Activated T-helper 1 cell treated with Interleukin-2 at 50 U/mL for 16 hours (primary cell): ENCODE results near the gene PCARE.

Experiments used
- DNase-seq: peaks from one replicate; pipeline ENCODE4 v3.0.0-alpha.2; 2020; ENCODE audit warnings: low read depth

PCARE gene

DNA sequence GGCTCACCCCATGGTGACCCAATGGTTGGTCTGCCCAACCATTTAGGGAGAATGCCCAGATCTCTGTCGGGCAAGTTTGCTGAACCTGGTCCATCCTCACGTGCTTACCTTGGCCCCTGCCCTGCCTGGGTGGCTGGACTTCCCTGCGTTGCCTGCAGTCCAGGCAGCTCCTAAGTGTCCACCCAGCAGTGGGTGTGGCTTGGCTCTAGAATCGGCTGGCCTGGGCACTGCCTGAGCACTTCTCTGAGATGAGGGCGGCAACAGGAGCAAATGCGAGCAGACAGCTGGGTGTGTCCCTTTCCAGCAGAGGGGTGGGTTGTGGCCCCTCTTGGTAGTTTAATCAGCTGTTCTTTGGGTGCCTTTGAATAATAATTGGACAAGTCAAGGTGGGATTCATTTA, 11.3 kb downstream of the PCARE start:
- no peak for DNase-seq

DNA sequence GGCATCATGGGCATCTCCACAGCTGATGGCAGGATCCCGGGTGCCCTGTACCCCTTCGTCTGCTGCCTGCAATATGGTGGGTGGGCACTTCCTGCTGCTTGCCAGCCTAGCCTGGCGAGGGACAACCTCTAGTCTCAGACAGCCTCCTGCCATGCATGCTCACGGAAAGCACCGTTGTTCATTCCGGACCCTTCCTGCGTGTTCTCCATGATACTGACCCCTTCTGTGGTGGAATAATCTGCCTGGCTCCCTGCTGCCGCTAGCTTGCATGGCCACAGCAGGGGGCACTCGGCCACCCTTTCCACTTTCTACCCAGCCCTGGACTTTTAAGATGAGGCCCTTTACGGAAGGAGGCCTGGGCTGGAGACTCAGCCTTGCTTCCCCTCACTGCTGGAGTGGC, 12.0 kb downstream of the PCARE start:
- DNase-seq = no peak

- no peak for DNase-seq
Observed at GRCh38 chr2:29061616-29062015, 12.7 kb downstream of the PCARE start.

DNA sequence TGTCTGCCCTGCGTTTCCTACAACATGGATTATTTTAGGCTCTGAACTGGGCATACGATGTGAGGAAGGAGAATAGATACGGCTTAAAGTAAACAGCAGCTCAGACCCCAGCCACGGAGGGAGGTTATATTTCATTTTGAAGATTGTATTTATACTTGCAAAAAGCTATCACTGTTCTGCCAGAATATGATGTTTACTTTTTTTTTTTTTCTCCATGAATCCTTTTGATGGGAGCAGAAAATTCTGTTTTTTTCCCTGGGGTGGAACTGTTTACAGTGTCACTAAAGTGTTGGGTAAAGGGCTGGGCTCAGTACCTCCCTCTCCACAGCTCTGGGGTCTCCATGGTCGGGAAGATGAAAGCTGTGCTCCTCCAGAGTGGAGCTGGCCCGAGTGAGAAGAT, 13.1 kb downstream of the PCARE start:
- no peak for DNase-seq

- DNase-seq = no peak
Observed at GRCh38 chr2:29060441-29060840, 13.9 kb downstream of the PCARE start.

GRCh38 chr2:29059624-29060023, 14.7 kb downstream of the PCARE start:
- no peak for DNase-seq

GRCh38 chr2:29057006-29057405, 17.3 kb downstream of the PCARE start:
- DNase-seq = no peak

GRCh38 chr2:29056452-29056851, 17.9 kb downstream of the PCARE start:
- DNase-seq = no peak

GRCh38 chr2:29055601-29056000, 18.7 kb downstream of the PCARE start:
- no peak for DNase-seq

- no peak for DNase-seq
Observed at GRCh38 chr2:29054430-29054829, 19.9 kb downstream of the PCARE start.

GRCh38 chr2:29053670-29054400, 20.5 kb downstream of the PCARE start:
- DNase-seq = no peak

DNA sequence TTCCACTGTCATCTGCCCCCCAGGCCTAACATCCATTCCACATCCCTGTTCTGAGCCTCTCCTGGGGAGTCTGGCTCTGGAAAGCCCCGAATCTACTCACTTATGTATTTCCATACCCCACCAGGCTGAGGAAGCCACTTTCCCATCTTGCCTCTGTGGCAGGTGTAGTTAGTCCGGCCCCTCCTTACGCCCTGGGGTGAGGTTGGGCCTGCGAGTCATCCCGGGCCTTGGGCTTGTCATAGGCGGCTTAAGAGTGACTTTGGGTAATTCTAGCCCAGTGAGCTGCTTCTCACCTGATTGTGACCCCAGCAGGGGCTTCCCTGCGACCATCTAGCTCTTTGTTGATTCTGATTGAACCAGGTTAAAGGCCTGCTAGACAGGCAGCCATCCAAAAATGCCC, 21.1 kb downstream of the PCARE start:
- DNase-seq = no peak

DNA sequence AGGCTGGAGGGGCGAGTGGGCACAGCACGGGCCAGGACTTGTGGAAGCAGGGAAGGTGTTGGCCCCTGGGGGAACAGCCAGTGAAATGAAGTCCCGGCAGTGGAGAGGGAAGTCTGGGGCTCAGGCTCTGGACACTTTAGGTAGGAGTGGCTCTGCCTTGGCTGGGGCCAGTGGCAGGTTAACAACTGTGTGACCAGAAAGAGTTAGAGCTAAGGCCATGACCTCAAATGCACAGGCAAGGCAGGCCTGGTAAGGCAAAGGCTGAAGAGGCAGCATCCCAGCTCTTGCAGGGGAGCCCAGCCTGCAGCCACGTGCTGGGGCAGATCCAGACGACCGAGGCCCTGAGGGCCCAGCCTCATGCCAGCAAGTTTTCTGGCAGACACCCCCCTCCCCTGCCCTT, 21.5 kb downstream of the PCARE start:
- no peak for DNase-seq

GRCh38 chr2:29051730-29052129, 22.6 kb downstream of the PCARE start:
- no peak for DNase-seq

- no peak for DNase-seq
Observed at GRCh38 chr2:29050591-29050990, 23.7 kb downstream of the PCARE start.

DNA sequence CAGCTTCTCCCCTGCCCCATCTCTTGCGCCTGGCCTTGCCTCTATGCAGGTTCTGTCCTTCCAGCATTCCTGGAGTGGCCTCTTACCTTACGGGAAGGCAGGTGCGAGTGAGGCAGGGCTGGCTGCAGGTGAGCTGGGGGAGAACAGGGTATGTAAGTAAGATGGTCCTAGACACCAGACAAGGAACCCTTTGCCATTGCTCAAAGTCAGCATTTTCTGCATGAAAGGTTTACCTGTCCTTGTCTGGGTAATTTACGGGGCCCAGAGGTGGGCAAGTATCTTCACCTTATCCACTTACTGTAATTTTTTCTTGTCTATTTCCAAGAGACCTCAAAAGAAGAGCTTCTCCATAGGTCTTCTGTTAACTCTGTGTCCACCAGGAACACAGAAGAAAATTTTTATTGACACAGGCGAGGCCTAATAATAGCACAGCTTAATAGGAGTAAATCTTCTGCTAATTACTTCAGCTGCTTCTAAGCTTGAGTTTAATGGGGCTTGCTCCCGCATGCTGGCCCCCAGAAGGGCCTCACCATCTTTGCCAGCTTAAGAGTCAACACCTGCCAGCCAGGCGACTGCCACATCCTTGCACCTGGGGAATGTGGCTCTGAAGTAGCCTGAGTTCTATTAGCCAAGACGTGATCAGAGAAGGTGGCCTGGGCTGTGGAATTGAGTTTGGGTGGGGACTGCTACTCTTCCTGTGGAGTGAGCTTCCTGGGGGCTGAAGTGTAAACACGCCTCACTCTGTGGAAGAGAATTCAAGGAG, 27.1 kb downstream of the PCARE start:
- DNase-seq = no peak

DNA sequence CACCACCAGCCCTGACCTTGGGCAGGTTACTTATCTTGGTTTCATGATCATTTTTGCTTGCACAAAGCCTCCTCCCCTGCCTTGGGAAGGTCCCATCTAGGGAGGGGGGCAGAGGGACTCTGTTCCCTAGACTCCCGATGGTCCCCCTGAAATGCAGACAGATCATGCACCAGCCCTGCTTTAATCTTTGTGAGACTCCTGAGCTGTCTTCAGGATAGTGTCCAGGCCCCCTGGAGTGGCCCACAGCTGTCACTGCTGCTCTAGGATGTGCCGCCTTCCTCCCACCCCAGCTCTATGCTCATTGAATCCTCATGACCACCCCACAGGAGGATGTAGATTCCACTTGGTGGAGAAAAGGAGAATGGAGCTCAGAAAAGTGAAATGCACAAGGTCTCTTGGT, 28.0 kb downstream of the PCARE start:
- no peak for DNase-seq

- no peak for DNase-seq
Observed at GRCh38 chr2:29044459-29044858, 29.9 kb downstream of the PCARE start.

GRCh38 chr2:29042561-29043075, 31.7 kb downstream of the PCARE start:
- DNase-seq = no peak

DNA sequence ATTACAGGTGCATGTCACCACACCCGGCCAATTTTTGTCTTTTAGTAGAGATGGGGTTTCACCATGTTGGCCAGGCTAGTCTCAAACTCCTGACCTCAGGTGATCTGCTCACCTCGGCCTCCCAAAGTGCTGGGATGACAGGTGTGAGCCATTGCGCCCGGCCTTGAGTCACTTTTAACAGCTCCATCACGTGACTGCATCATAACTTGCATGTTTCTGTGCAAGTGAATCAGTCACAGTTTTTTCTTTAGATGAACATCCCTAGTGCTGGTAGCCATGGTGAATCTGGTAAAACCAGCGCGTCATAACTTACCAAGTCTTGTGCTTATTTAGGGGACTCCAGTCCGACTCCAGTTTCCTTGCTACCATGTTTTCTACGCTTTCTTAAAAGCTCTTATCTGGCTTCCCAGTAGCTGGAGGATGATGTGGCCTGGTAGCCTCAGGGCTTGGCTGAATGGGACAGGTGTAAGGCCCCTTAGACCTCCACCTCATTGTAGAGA, 33.1 kb downstream of the PCARE start:
- DNase-seq = no peak

DNA sequence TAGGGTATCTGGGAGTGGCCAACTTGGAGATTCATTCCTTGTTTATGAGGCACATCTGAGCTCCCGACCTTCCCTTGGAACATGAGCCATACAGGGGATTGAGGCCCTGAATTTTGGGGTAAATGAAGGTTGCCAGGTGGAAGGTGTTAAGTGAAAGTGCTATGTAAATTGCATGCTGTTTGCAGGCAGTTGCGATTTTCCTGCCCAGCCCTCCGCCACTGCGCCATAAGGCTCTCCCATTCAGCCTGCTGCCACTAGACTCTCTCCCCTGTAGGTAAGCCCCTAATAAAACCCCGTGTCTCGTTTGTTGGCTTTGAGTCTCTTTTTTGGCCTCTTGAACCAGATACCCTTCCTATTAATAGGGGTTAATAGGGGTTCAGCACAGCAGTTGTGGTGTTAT, 33.8 kb downstream of the PCARE start:
- DNase-seq = no peak

DNA sequence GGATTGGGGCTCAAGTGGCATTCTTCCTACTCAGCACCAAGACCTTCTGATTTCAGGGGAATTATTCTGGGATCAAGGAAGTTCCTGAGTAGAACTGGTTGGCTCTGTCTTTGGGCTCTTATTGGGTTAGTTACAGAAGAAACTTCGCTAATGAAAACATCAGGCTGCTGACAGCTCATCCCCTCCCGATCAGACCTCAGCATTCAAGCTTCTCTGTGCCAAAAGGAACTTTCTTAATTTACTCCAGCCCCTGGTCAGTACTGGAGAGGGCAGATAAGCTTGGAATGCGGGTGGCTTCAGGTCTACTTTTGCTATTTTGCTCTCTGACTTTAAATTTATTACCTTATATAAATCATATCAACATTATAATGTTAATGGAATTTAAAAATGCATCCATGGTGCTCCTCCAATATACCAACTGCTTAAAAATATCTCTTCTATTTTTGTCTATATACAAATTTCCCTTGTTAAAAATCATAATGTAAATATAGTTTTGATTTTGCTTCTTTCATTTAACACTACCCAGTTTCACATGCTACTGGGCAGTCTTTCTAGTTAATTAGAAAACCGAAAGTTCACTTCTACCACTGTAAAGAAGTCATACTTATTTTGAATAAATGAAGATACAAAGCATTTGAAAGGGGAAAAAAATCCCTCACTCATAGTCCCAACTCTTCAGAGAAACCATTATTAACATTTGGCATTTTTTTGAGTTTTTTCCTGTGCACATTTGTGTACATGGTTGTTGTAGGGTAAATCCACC, 34.4 kb downstream of the PCARE start:
- DNase-seq = no peak
